SK-N-SH (cell line): ENCODE results near the gene PCNX2.

Source experiments
- ELF1 ChIP-seq: IDR thresholded peaks from 2 replicates; pipeline ENCODE4 v1.4.0; 2012
- FOSL2 ChIP-seq: IDR thresholded peaks from 2 replicates; pipeline ENCODE4 v1.4.0; 2012; ENCODE audit warnings: low read depth, mild to moderate bottlenecking, moderate library complexity, borderline replicate concordance
- JUND ChIP-seq: IDR thresholded peaks from 2 replicates; pipeline ENCODE4 v1.4.0; 2012
- SIN3A ChIP-seq: IDR thresholded peaks from 2 replicates; pipeline ENCODE4 v1.6.1; 2012; ENCODE audit warnings: low read depth, mild to moderate bottlenecking, low read length, moderate library complexity, borderline replicate concordance
- YY1 ChIP-seq: IDR thresholded peaks from 2 replicates; pipeline ENCODE4 v1.4.0; 2012; ENCODE audit warnings: low read depth, mild to moderate bottlenecking
- TF ChIP-seq, protein P1 (sequence below): fragments of 150-350 bp; IDR thresholded peaks from 2 replicates; pipeline ENCODE4 v1.6.1; 2017; ENCODE audit warnings: antibody characterized with exemption, low read length, low read depth, borderline replicate concordance
- TF ChIP-seq, protein P2 (sequence below): fragments of 200-600 bp; sonication (generic); IDR thresholded peaks from 2 replicates; pipeline ENCODE4 v1.6.1; 2017; ENCODE audit warnings: antibody characterized with exemption, mild to moderate bottlenecking, moderate library complexity
- TF ChIP-seq, protein P3 (sequence below): IDR thresholded peaks from 2 replicates; pipeline ENCODE4 v1.6.1; 2012; ENCODE audit warnings: mild to moderate bottlenecking, low read depth, low read length, moderate library complexity

DNA sequence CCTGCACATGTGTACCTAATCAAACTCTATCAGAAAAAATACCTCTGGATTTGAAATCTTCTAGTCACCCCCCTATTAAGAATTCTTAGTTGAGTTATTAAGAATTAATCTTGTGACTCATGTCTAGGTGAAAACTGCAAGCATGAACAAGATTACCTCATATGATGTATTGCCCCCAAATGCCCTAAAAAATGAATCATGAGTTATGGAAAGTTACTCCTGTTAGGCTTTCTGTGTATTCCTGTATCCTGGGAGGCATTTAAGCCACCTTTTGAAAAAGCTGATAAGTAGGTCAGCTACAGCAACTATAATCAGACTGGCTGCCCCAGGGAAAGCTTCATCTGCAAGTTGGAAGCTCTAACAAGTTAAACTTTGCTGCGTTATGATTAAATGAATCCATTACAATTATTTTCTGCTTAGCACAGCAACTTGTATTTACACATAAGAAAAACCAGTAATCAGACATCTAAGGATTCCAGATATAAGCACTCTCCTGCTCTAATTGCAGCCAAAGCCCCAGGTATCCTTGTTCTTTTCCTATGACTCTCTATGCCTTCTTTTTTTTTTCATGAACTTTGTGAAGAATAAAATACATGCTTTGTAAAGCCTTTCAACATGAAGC is 197.5 kb downstream of the PCNX2 start:
- TF ChIP-seq, protein P1, sequence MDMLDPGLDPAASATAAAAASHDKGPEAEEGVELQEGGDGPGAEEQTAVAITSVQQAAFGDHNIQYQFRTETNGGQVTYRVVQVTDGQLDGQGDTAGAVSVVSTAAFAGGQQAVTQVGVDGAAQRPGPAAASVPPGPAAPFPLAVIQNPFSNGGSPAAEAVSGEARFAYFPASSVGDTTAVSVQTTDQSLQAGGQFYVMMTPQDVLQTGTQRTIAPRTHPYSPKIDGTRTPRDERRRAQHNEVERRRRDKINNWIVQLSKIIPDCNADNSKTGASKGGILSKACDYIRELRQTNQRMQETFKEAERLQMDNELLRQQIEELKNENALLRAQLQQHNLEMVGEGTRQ: no peak
- TF ChIP-seq SIN3A (no peak), YY1 (no peak), JUND (peak; percentile 20; the same call in 1 of the 2 replicates), FOSL2 (0 out of 2 replicates have a peak, but pooled peaks have one; percentile 20), ELF1 (no peak)
- TF ChIP-seq, protein P2, sequence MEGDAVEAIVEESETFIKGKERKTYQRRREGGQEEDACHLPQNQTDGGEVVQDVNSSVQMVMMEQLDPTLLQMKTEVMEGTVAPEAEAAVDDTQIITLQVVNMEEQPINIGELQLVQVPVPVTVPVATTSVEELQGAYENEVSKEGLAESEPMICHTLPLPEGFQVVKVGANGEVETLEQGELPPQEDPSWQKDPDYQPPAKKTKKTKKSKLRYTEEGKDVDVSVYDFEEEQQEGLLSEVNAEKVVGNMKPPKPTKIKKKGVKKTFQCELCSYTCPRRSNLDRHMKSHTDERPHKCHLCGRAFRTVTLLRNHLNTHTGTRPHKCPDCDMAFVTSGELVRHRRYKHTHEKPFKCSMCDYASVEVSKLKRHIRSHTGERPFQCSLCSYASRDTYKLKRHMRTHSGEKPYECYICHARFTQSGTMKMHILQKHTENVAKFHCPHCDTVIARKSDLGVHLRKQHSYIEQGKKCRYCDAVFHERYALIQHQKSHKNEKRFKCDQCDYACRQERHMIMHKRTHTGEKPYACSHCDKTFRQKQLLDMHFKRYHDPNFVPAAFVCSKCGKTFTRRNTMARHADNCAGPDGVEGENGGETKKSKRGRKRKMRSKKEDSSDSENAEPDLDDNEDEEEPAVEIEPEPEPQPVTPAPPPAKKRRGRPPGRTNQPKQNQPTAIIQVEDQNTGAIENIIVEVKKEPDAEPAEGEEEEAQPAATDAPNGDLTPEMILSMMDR: no peak
- TF ChIP-seq, protein P3, sequence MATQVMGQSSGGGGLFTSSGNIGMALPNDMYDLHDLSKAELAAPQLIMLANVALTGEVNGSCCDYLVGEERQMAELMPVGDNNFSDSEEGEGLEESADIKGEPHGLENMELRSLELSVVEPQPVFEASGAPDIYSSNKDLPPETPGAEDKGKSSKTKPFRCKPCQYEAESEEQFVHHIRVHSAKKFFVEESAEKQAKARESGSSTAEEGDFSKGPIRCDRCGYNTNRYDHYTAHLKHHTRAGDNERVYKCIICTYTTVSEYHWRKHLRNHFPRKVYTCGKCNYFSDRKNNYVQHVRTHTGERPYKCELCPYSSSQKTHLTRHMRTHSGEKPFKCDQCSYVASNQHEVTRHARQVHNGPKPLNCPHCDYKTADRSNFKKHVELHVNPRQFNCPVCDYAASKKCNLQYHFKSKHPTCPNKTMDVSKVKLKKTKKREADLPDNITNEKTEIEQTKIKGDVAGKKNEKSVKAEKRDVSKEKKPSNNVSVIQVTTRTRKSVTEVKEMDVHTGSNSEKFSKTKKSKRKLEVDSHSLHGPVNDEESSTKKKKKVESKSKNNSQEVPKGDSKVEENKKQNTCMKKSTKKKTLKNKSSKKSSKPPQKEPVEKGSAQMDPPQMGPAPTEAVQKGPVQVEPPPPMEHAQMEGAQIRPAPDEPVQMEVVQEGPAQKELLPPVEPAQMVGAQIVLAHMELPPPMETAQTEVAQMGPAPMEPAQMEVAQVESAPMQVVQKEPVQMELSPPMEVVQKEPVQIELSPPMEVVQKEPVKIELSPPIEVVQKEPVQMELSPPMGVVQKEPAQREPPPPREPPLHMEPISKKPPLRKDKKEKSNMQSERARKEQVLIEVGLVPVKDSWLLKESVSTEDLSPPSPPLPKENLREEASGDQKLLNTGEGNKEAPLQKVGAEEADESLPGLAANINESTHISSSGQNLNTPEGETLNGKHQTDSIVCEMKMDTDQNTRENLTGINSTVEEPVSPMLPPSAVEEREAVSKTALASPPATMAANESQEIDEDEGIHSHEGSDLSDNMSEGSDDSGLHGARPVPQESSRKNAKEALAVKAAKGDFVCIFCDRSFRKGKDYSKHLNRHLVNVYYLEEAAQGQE: no peak
